OCI-LY1 (cell line): ENCODE measurements around the gene SYNDIG1.

Experiments
- EZH2 ChIP-seq: fragments of 200-600 bp; sonication (generic), shearing (Covaris generic); IDR thresholded peaks from 2 replicates; pipeline ENCODE4 v1.8.0; 2017; ENCODE audit warnings: borderline replicate concordance, mixed run types, mild to moderate bottlenecking, antibody characterized with exemption, low read length, moderate library complexity, mixed read lengths
- TF ChIP-seq, protein P1 (sequence below): fragments of 200-600 bp; sonication (generic), shearing (Covaris generic); IDR thresholded peaks from 2 replicates; pipeline ENCODE4 v1.5.1; 2017; ENCODE audit warnings: mild to moderate bottlenecking, antibody characterized with exemption, low read length, moderate library complexity, mixed read lengths

- TF ChIP-seq, protein P1, sequence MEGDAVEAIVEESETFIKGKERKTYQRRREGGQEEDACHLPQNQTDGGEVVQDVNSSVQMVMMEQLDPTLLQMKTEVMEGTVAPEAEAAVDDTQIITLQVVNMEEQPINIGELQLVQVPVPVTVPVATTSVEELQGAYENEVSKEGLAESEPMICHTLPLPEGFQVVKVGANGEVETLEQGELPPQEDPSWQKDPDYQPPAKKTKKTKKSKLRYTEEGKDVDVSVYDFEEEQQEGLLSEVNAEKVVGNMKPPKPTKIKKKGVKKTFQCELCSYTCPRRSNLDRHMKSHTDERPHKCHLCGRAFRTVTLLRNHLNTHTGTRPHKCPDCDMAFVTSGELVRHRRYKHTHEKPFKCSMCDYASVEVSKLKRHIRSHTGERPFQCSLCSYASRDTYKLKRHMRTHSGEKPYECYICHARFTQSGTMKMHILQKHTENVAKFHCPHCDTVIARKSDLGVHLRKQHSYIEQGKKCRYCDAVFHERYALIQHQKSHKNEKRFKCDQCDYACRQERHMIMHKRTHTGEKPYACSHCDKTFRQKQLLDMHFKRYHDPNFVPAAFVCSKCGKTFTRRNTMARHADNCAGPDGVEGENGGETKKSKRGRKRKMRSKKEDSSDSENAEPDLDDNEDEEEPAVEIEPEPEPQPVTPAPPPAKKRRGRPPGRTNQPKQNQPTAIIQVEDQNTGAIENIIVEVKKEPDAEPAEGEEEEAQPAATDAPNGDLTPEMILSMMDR = no peak
- no peak for TF ChIP-seq EZH2
Observed at GRCh38 chr20:24448170-24448569, 21.3 kb upstream of the SYNDIG1 start.
